CD8-positive, alpha-beta memory T cell (primary cell): Measurements from ENCODE around the gene GAGE12E. TPM values are rescaled to one million over a fixed set of nuclear protein-coding genes. Genes with fewer than 3 reads are reported as not detected.
A peak's percentile ranks its signal among the peaks of the same experiment; 100 is the strongest.
"Not testable (repeated sequence)": the region's sequence is repeated elsewhere in the genome, so short reads cannot be mapped to it uniquely, and the experiment has no call there.

Experiments
- CTCF ChIA-PET: fragments of 350-600 bp; sonication (Branson Sonifier 250); formaldehyde crosslinking; loops from one replicate; lab custom pipeline; 2021; ENCODE audit warnings: antibody characterized with exemption; lab: Charles Lee
- POLR2A ChIA-PET: fragments of 350-600 bp; sonication (Branson Sonifier 250); formaldehyde crosslinking; loops from one replicate; lab custom pipeline; 2021; ENCODE audit warnings: antibody characterized with exemption; lab: Charles Lee
- DNase-seq, 5 donors: peaks; one replicate each; pipeline versions ENCODE4 v3.0.0 to v3.0.0-alpha.2; 2020 to 2022; ENCODE audit warnings: mixed read lengths in 1 of 5
- H3K27ac ChIP-seq: one replicate; pipeline ENCODE4 v1.7.0; 2013; ENCODE audit warnings: low read depth, mild to moderate bottlenecking, low read length, moderate library complexity
- H3K27me3 ChIP-seq: 2 replicates; pipeline ENCODE4 v1.7.0; 2013; ENCODE audit warnings: low read length, mild to moderate bottlenecking; ENCODE audit not compliant: insufficient read depth, poor library complexity, severe bottlenecking
- H3K36me3 ChIP-seq: 2 replicates; pipeline ENCODE4 v1.7.0; 2013; ENCODE audit warnings: mild to moderate bottlenecking, low read length, moderate library complexity; ENCODE audit not compliant: insufficient read depth
- H3K4me1 ChIP-seq: 2 replicates; pipeline ENCODE4 v1.7.0; 2013; ENCODE audit warnings: mild to moderate bottlenecking, low read length, moderate library complexity; ENCODE audit not compliant: insufficient read depth
- H3K4me3 ChIP-seq: 2 replicates; pipeline ENCODE4 v1.7.0; 2013; ENCODE audit warnings: mild to moderate bottlenecking, low read length
- H3K9me3 ChIP-seq: 2 replicates; pipeline ENCODE4 v1.7.0; 2013; ENCODE audit warnings: mild to moderate bottlenecking, low read length
- H3K27ac Mint-ChIP-seq, 8 donors: one replicate each; pipeline ENCODE4 v1.8.0; 2020 to 2021; ENCODE audit warnings: mixed read lengths in 8 of 8, mild to moderate bottlenecking in 6 of 8, inconsistent platforms in 3 of 8, moderate library complexity in 3 of 8
- H3K27me3 Mint-ChIP-seq, 2 donors: one replicate each; pipeline ENCODE4 v1.8.0; 2020 to 2021; ENCODE audit warnings: mixed read lengths in 2 of 2, mild to moderate bottlenecking in 1 of 2, moderate library complexity in 1 of 2
- H3K36me3 Mint-ChIP-seq, 3 donors: one replicate each; pipeline ENCODE4 v1.8.0; 2020 to 2021; ENCODE audit warnings: mixed read lengths in 3 of 3, inconsistent platforms in 1 of 3, mild to moderate bottlenecking in 1 of 3
- H3K4me1 Mint-ChIP-seq, 3 donors: one replicate each; pipeline ENCODE4 v1.8.0; 2020 to 2021; ENCODE audit warnings: mixed read lengths in 3 of 3, inconsistent platforms in 1 of 3, mild to moderate bottlenecking in 1 of 3
- H3K4me3 Mint-ChIP-seq, 7 donors: one replicate each; pipeline ENCODE4 v1.8.0; 2020 to 2021; ENCODE audit warnings: mixed read lengths in 7 of 7, mild to moderate bottlenecking in 6 of 7, moderate library complexity in 4 of 7, inconsistent platforms in 2 of 7
- H3K9me3 Mint-ChIP-seq, 5 donors: one replicate each; pipeline ENCODE4 v1.8.0; 2020 to 2022; ENCODE audit warnings: mixed read lengths in 5 of 5, mild to moderate bottlenecking in 3 of 5, moderate library complexity in 2 of 5, inconsistent platforms in 1 of 5
- polyA plus RNA-seq: library from polyadenylated mRNA; unstranded; fragments of 300-500 nt; fragmentation: Illumina TruSeq; gene quantifications from one replicate; pipeline ENCODE4 v1.2.3, GENCODE V29; 2021
- total RNA-seq, 2 experiments: library from RNA; stranded (reverse); gene quantifications; one replicate each; pipeline ENCODE4 v1.2.3, GENCODE V29; 2021

GAGE12E gene, protein sequence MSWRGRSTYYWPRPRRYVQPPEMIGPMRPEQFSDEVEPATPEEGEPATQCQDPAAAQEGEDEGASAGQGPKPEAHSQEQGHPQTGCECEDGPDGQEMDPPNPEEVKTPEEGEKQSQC
- total RNA-seq (not detected), polyA plus RNA-seq (not detected)

DNA sequence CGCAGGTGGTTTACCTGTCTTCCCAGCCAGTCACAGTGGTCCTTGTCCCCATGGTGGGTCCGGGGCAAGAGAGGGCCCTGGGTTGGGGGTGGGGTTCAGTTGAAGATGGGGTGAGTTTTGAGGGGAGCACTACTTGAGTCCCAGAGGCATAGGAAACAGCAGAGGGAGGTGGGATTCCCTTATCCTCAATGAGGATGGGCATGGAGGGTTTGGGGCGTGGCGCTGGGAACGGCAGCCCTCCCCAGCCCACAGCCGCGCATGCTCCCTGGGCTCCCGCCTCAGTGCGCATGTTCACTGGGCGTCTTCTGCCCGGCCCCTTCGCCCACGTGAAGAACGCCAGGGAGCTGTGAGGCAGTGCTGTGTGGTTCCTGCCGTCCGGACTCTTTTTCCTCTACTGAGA is at the start of gene GAGE12E:
GAGE12E (plus strand) TSS at position 301 of the 400 bp plus-strand sequence. CDS start 1,155 bp downstream, outside the sequence.
- DNase-seq, H3K36me3 ChIP-seq, H3K4me3 ChIP-seq, H3K27ac ChIP-seq, H3K9me3 Mint-ChIP-seq, H3K4me1 Mint-ChIP-seq, H3K4me3 Mint-ChIP-seq, H3K27ac Mint-ChIP-seq, H3K9me3 ChIP-seq, H3K27me3 Mint-ChIP-seq, POLR2A ChIA-PET, H3K4me1 ChIP-seq, H3K27me3 ChIP-seq, CTCF ChIA-PET, H3K36me3 Mint-ChIP-seq: not testable (repeated sequence)

DNA sequence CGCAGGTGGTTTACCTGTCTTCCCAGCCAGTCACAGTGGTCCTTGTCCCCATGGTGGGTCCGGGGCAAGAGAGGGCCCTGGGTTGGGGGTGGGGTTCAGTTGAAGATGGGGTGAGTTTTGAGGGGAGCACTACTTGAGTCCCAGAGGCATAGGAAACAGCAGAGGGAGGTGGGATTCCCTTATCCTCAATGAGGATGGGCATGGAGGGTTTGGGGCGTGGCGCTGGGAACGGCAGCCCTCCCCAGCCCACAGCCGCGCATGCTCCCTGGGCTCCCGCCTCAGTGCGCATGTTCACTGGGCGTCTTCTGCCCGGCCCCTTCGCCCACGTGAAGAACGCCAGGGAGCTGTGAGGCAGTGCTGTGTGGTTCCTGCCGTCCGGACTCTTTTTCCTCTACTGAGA is 19.2 kb upstream of the GAGE12E start, which contains the start of gene GAGE12C:
GAGE12C (plus strand) TSS at position 301 of the 400 bp plus-strand sequence. CDS start 1,155 bp downstream, outside the sequence.
- H3K27ac ChIP-seq, H3K27ac Mint-ChIP-seq, H3K4me1 ChIP-seq, H3K4me1 Mint-ChIP-seq, H3K9me3 Mint-ChIP-seq, H3K27me3 ChIP-seq, H3K36me3 ChIP-seq, CTCF ChIA-PET, H3K9me3 ChIP-seq, POLR2A ChIA-PET, H3K27me3 Mint-ChIP-seq, DNase-seq, H3K4me3 Mint-ChIP-seq, H3K36me3 Mint-ChIP-seq, H3K4me3 ChIP-seq: not testable (repeated sequence)

DNA sequence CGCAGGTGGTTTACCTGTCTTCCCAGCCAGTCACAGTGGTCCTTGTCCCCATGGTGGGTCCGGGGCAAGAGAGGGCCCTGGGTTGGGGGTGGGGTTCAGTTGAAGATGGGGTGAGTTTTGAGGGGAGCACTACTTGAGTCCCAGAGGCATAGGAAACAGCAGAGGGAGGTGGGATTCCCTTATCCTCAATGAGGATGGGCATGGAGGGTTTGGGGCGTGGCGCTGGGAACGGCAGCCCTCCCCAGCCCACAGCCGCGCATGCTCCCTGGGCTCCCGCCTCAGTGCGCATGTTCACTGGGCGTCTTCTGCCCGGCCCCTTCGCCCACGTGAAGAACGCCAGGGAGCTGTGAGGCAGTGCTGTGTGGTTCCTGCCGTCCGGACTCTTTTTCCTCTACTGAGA is 9.7 kb upstream of the GAGE12E start, which contains the start of gene GAGE12D:
GAGE12D (plus strand) TSS at position 301 of the 400 bp plus-strand sequence. CDS start 1,155 bp downstream, outside the sequence.
- H3K36me3 ChIP-seq, H3K4me1 ChIP-seq, H3K9me3 Mint-ChIP-seq, H3K9me3 ChIP-seq, H3K4me1 Mint-ChIP-seq, CTCF ChIA-PET, H3K4me3 ChIP-seq, H3K27ac ChIP-seq, H3K27me3 ChIP-seq, DNase-seq, H3K4me3 Mint-ChIP-seq, POLR2A ChIA-PET, H3K27ac Mint-ChIP-seq, H3K27me3 Mint-ChIP-seq, H3K36me3 Mint-ChIP-seq: not testable (repeated sequence)

DNA sequence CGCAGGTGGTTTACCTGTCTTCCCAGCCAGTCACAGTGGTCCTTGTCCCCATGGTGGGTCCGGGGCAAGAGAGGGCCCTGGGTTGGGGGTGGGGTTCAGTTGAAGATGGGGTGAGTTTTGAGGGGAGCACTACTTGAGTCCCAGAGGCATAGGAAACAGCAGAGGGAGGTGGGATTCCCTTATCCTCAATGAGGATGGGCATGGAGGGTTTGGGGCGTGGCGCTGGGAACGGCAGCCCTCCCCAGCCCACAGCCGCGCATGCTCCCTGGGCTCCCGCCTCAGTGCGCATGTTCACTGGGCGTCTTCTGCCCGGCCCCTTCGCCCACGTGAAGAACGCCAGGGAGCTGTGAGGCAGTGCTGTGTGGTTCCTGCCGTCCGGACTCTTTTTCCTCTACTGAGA is 9.5 kb downstream of the GAGE12E start, which contains the start of gene GAGE12F:
GAGE12F (plus strand) TSS at position 301 of the 400 bp plus-strand sequence. CDS start 1,155 bp downstream, outside the sequence.
- H3K27ac Mint-ChIP-seq, H3K36me3 ChIP-seq, H3K4me3 ChIP-seq, DNase-seq, H3K9me3 ChIP-seq, H3K4me1 Mint-ChIP-seq, H3K27me3 Mint-ChIP-seq, POLR2A ChIA-PET, H3K27me3 ChIP-seq, H3K36me3 Mint-ChIP-seq, H3K4me3 Mint-ChIP-seq, H3K9me3 Mint-ChIP-seq, H3K4me1 ChIP-seq, CTCF ChIA-PET, H3K27ac ChIP-seq: not testable (repeated sequence)

DNA sequence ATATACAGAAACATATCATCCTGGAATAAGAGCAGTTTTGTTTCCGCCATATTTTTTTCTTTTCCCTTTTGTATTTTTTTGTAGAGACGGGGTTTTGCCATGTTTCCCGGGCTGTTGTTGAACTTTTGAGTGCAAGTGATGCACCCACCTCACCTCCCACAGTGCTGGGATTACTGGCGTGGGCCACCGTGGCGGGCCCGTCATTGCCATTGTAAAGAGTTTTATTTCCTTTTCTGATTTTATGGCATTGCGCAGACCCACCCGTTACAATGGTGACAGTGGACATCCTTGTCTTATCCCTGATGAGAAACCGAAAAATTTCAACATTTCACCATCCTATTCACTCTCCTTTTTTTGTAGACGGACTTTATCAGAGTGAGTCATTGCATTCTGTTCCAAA is 17.6 kb downstream of the GAGE12E start:
- H3K27me3 Mint-ChIP-seq, H3K27ac Mint-ChIP-seq, CTCF ChIA-PET, H3K27me3 ChIP-seq, DNase-seq, H3K9me3 Mint-ChIP-seq, H3K4me3 ChIP-seq, H3K4me1 ChIP-seq, H3K4me3 Mint-ChIP-seq, POLR2A ChIA-PET, H3K9me3 ChIP-seq, H3K4me1 Mint-ChIP-seq, H3K36me3 ChIP-seq, H3K27ac ChIP-seq, H3K36me3 Mint-ChIP-seq: not testable (repeated sequence)

DNA sequence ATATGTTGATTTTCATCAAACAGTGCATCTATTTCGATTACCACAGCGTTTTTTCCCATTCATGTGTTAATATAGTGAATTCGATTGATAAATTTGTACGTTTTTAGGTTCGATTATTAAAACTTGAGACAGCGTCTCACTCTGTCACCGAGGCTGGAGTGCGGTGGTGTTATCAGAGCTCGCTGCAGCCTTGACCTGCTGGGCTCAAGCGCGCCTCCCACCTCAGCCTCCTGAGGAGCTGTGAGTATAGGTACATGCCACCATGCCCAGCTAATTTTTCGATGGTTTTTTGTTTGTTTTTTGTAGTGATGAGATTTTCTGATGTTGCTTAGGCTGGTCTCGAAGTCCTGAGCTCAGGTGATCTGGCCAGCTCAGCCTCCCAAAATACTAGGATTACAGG is 18.1 kb downstream of the GAGE12E start:
- H3K27me3 ChIP-seq, H3K9me3 ChIP-seq, H3K27me3 Mint-ChIP-seq, H3K4me1 Mint-ChIP-seq, CTCF ChIA-PET, H3K27ac ChIP-seq, H3K36me3 ChIP-seq, H3K9me3 Mint-ChIP-seq, POLR2A ChIA-PET, H3K4me1 ChIP-seq, H3K36me3 Mint-ChIP-seq, H3K27ac Mint-ChIP-seq, H3K4me3 ChIP-seq, H3K4me3 Mint-ChIP-seq: not testable (repeated sequence)
- peak in 1 of 5 donors; percentile 29 for DNase-seq

DNA sequence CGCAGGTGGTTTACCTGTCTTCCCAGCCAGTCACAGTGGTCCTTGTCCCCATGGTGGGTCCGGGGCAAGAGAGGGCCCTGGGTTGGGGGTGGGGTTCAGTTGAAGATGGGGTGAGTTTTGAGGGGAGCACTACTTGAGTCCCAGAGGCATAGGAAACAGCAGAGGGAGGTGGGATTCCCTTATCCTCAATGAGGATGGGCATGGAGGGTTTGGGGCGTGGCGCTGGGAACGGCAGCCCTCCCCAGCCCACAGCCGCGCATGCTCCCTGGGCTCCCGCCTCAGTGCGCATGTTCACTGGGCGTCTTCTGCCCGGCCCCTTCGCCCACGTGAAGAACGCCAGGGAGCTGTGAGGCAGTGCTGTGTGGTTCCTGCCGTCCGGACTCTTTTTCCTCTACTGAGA is 19.0 kb downstream of the GAGE12E start, which contains the start of gene GAGE12G:
GAGE12G (plus strand) TSS at position 301 of the 400 bp plus-strand sequence. CDS start 1,155 bp downstream, outside the sequence.
- H3K4me3 ChIP-seq, H3K4me1 Mint-ChIP-seq, H3K9me3 ChIP-seq, H3K27me3 ChIP-seq, H3K27ac Mint-ChIP-seq, H3K36me3 ChIP-seq, H3K4me3 Mint-ChIP-seq, POLR2A ChIA-PET, H3K9me3 Mint-ChIP-seq, H3K27me3 Mint-ChIP-seq, H3K27ac ChIP-seq, H3K4me1 ChIP-seq, CTCF ChIA-PET, DNase-seq, H3K36me3 Mint-ChIP-seq: not testable (repeated sequence)

DNA sequence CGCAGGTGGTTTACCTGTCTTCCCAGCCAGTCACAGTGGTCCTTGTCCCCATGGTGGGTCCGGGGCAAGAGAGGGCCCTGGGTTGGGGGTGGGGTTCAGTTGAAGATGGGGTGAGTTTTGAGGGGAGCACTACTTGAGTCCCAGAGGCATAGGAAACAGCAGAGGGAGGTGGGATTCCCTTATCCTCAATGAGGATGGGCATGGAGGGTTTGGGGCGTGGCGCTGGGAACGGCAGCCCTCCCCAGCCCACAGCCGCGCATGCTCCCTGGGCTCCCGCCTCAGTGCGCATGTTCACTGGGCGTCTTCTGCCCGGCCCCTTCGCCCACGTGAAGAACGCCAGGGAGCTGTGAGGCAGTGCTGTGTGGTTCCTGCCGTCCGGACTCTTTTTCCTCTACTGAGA is 28.6 kb downstream of the GAGE12E start, which contains the start of gene GAGE12H:
GAGE12H (plus strand) TSS at position 301 of the 400 bp plus-strand sequence. CDS start 1,155 bp downstream, outside the sequence.
- DNase-seq, H3K4me3 ChIP-seq, CTCF ChIA-PET, H3K27ac Mint-ChIP-seq, H3K4me3 Mint-ChIP-seq, POLR2A ChIA-PET, H3K27me3 Mint-ChIP-seq, H3K27ac ChIP-seq, H3K27me3 ChIP-seq, H3K9me3 Mint-ChIP-seq, H3K36me3 ChIP-seq, H3K36me3 Mint-ChIP-seq, H3K9me3 ChIP-seq, H3K4me1 Mint-ChIP-seq, H3K4me1 ChIP-seq: not testable (repeated sequence)
